Mammary epithelial cell (primary cell): Measurements from ENCODE around the gene ERC1.

ENCODE experiments used
- EZH2 ChIP-seq: IDR thresholded peaks from 2 replicates; pipeline ENCODE4 v1.6.1; 2012; ENCODE audit warnings: low read length, inconsistent platforms, borderline replicate concordance
- TF ChIP-seq, protein P1 (sequence below), 2 donors: IDR thresholded peaks in 1 of 2; conservative IDR thresholded peaks in 1 of 2; 2 replicates each; pipeline ENCODE4 v1.5.1; 2011 to 2012; ENCODE audit warnings: inconsistent platforms in 2 of 2, low read length in 2 of 2, mild to moderate bottlenecking in 2 of 2, control low read depth in 1 of 2, low read depth in 1 of 2; ENCODE audit not compliant: insufficient read depth in 1 of 2; ENCODE audit errors: extremely low read depth in 1 of 2

- TF ChIP-seq, protein P1, sequence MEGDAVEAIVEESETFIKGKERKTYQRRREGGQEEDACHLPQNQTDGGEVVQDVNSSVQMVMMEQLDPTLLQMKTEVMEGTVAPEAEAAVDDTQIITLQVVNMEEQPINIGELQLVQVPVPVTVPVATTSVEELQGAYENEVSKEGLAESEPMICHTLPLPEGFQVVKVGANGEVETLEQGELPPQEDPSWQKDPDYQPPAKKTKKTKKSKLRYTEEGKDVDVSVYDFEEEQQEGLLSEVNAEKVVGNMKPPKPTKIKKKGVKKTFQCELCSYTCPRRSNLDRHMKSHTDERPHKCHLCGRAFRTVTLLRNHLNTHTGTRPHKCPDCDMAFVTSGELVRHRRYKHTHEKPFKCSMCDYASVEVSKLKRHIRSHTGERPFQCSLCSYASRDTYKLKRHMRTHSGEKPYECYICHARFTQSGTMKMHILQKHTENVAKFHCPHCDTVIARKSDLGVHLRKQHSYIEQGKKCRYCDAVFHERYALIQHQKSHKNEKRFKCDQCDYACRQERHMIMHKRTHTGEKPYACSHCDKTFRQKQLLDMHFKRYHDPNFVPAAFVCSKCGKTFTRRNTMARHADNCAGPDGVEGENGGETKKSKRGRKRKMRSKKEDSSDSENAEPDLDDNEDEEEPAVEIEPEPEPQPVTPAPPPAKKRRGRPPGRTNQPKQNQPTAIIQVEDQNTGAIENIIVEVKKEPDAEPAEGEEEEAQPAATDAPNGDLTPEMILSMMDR (conservative IDR thresholded peaks at IDR 0.05 in 1 of 2, IDR thresholded peaks at IDR 0.05 in 1 of 2; ENCODE audit: extremely low read depth in 1 of 2, insufficient read depth in 1 of 2, low read depth in 1 of 2, low read length in 2 of 2), result no peak
- TF ChIP-seq EZH2, result no peak
Measured at GRCh38 chr12:1222858-1223639, 232.0 kb downstream of the ERC1 start.
